IMR-90 (cell line): ENCODE measurements around the gene ARFIP2. TPM values are rescaled to one million over a fixed set of nuclear protein-coding genes. Genes with fewer than 3 reads are reported as not detected.

Experiments used
- ATAC-seq: fragments of 200-7000 bp; cut with Tn5 transposase; 2 replicates; pipeline ENCODE4 v1.9.1; 2020; ENCODE audit warnings: low read depth, mild to moderate bottlenecking, moderate library complexity
- BruUV-seq: library from RNA; stranded (reverse); fragments of 400-500 nt; replicated peaks from 2 replicates; lab custom pipeline; 2021; lab: Mats Ljungman, UMichigan
- CTCF ChIA-PET: fragments of 300-600 bp; formaldehyde crosslinking; extraction: SDS; loops from one replicate; lab custom pipeline; 2021; ENCODE audit warnings: antibody characterized with exemption; lab: Yijun Ruan, JAX
- POLR2A ChIA-PET: fragments of 300-600 bp; sonication (Branson Sonifier 250); formaldehyde crosslinking; loops from one replicate; lab custom pipeline; 2022; ENCODE audit warnings: antibody characterized with exemption; ENCODE audit not compliant: unreplicated experiment; lab: Charles Lee
- DNase-seq: peaks from one replicate; pipeline ENCODE4 v3.0.0; 2013
- H2AFZ ChIP-seq: replicated peaks from 2 replicates; pipeline ENCODE3; 2013; ENCODE audit warnings: low read length, mild to moderate bottlenecking; ENCODE audit not compliant: poor library complexity
- H2AK5ac ChIP-seq: 2 replicates; pipeline ENCODE4 v1.6.1; 2013; ENCODE audit warnings: low read depth, low read length, inconsistent platforms
- H2AK9ac ChIP-seq: replicated peaks from 2 replicates; pipeline ENCODE3; 2013; ENCODE audit warnings: mild to moderate bottlenecking, low read depth, low read length, moderate library complexity; ENCODE audit not compliant: poor library complexity
- H2BK120ac ChIP-seq: 2 replicates; pipeline ENCODE4 v1.6.1; 2013; ENCODE audit warnings: low read depth, low read length, inconsistent platforms
- H2BK15ac ChIP-seq: 3 replicates; pipeline ENCODE4 v1.6.1; 2013; ENCODE audit warnings: low read depth, low read length, inconsistent platforms
- H2BK20ac ChIP-seq: 2 replicates; pipeline ENCODE4 v1.6.1; 2013; ENCODE audit warnings: low read depth, mild to moderate bottlenecking, inconsistent platforms, low read length, moderate library complexity
- H2BK5ac ChIP-seq: 2 replicates; pipeline ENCODE4 v1.6.1; 2013; ENCODE audit warnings: mild to moderate bottlenecking, low read depth, low read length, inconsistent platforms; ENCODE audit not compliant: poor library complexity, severe bottlenecking
- H3K14ac ChIP-seq: replicated peaks from 2 replicates; pipeline ENCODE4 v1.6.1; 2013; ENCODE audit warnings: low read depth, low read length, inconsistent platforms
- H3K18ac ChIP-seq: 2 replicates; pipeline ENCODE4 v1.6.1; 2013; ENCODE audit warnings: low read depth, low read length, control low read depth
- H3K23ac ChIP-seq: 2 replicates; pipeline ENCODE4 v1.6.1; 2013; ENCODE audit warnings: low read depth, low read length, inconsistent platforms
- H3K27ac ChIP-seq: 2 replicates; pipeline ENCODE4 v1.5.1; 2013; ENCODE audit warnings: mild to moderate bottlenecking, control low read depth, low read length; ENCODE audit not compliant: insufficient read depth
- H3K27me3 ChIP-seq: 2 replicates; pipeline ENCODE4 v1.6.1; 2013; ENCODE audit warnings: low read length; ENCODE audit not compliant: control insufficient read depth, insufficient read depth
- H3K36me3 ChIP-seq: 2 replicates; pipeline ENCODE4 v1.6.1; 2013; ENCODE audit warnings: low read length, mixed read lengths; ENCODE audit not compliant: control insufficient read depth, insufficient read depth
- H3K4ac ChIP-seq: 2 replicates; pipeline ENCODE4 v1.6.1; 2013; ENCODE audit warnings: low read depth, low read length, inconsistent platforms
- H3K4me1 ChIP-seq: 2 replicates; pipeline ENCODE4 v1.6.1; 2013; ENCODE audit warnings: low read length, mixed read lengths; ENCODE audit not compliant: control insufficient read depth, insufficient read depth
- H3K4me2 ChIP-seq: 2 replicates; pipeline ENCODE4 v1.6.1; 2013; ENCODE audit warnings: low read depth, mild to moderate bottlenecking, control low read depth, low read length, moderate library complexity
- H3K4me3 ChIP-seq: 2 replicates; pipeline ENCODE4 v1.5.1; 2013; ENCODE audit warnings: low read depth, mild to moderate bottlenecking, control low read depth, low read length, moderate library complexity; ENCODE audit not compliant: insufficient read depth
- H3K56ac ChIP-seq: 2 replicates; pipeline ENCODE4 v1.6.1; 2013; ENCODE audit warnings: low read length, inconsistent platforms; ENCODE audit not compliant: insufficient read depth; ENCODE audit errors: extremely low read depth
- H3K79me1 ChIP-seq, 2 experiments: 2 replicates each; pipeline ENCODE4 v1.6.1; 2013; ENCODE audit warnings: low read length in 2 of 2, inconsistent platforms in 1 of 2, low read depth in 1 of 2
- H3K9ac ChIP-seq: 2 replicates; pipeline ENCODE4 v1.6.1; 2013; ENCODE audit warnings: low read depth, low read length, control low read depth
- H3K9me1 ChIP-seq: 2 replicates; pipeline ENCODE4 v1.6.1; 2013; ENCODE audit warnings: low read length, inconsistent platforms; ENCODE audit not compliant: insufficient read depth
- H3K9me3 ChIP-seq: 2 replicates; pipeline ENCODE4 v1.6.1; 2013; ENCODE audit warnings: low read length; ENCODE audit not compliant: control insufficient read depth, insufficient read depth
- H4K20me1 ChIP-seq: 2 replicates; pipeline ENCODE4 v1.6.1; 2013; ENCODE audit warnings: low read length, inconsistent platforms; ENCODE audit not compliant: insufficient read depth
- H4K5ac ChIP-seq: 2 replicates; pipeline ENCODE4 v1.6.1; 2013; ENCODE audit warnings: mild to moderate bottlenecking, low read depth, low read length, control low read depth
- H4K8ac ChIP-seq, 2 experiments: 2 replicates each; pipeline ENCODE4 v1.6.1; 2013; ENCODE audit warnings: low read depth in 2 of 2, low read length in 2 of 2, control low read depth in 1 of 2, inconsistent platforms in 1 of 2
- H4K91ac ChIP-seq: 2 replicates; pipeline ENCODE4 v1.6.1; 2013; ENCODE audit warnings: low read depth, low read length, inconsistent platforms; ENCODE audit not compliant: insufficient read depth
- MAFK ChIP-seq: IDR thresholded peaks from 2 replicates; pipeline ENCODE4 v1.6.1; 2012; ENCODE audit warnings: low read depth, low read length, improper control_type of control experiment
- SMC3 ChIP-seq: fragments of 150-350 bp; IDR thresholded peaks from 2 replicates; pipeline ENCODE4 v1.6.1; 2016; ENCODE audit warnings: low read depth, mild to moderate bottlenecking, antibody characterized with exemption, low read length, moderate library complexity
- WGBS, 2 experiments: methylation state at CpG; one replicate each; pipeline versions ENCODE4 v1.1.5 to v1.1.7; 2013; ENCODE audit warnings: missing lambda C conversion rate in 2 of 2; ENCODE audit not compliant: insufficient read length in 1 of 2; ENCODE audit errors: extremely low coverage in 2 of 2; 5-methylcytosine and 5-hydroxymethylcytosine counted together
- dilution Hi-C: fragments of 300-500 bp; cut with HindIII; formaldehyde crosslinking; loops from one replicate; pipeline ENCODE4 v1.14.3; 2018; ENCODE audit warnings: low sequenced_read_pairs; ENCODE audit not compliant: unreplicated experiment
- in situ Hi-C: fragments of 300-500 bp; cut with MboI; formaldehyde crosslinking; loops from 3 replicates; pipeline ENCODE4 v1.14.3; 2019; ENCODE audit warnings: low sequenced_read_pairs, inconsistent platforms, mixed read lengths
- intact Hi-C: fragments of 100-400 bp; cut with micrococcal nuclease; formaldehyde crosslinking; loops from 2 replicates; pipeline ENCODE4 v1.10.0; 2022
- polyA plus RNA-seq, 3 experiments: library from polyadenylated mRNA; depleted of rRNA; stranded (reverse); fragments of >200 nt; gene quantifications; 2 replicates each; pipeline ENCODE4 v1.2.3, GENCODE V29; 2012; ENCODE audit warnings: low replicate concordance in 1 of 3
- total RNA-seq: library from RNA; depleted of rRNA; stranded (reverse); fragments of >200 nt; gene quantifications from 2 replicates; pipeline ENCODE4 v1.2.3, GENCODE V29; 2012

Gene ARFIP2
- total and polyA plus RNA-seq, 2 of the 4 experiments (the other 2 are of a cell fraction), result 84.4 to 93.9 TPM

DNA sequence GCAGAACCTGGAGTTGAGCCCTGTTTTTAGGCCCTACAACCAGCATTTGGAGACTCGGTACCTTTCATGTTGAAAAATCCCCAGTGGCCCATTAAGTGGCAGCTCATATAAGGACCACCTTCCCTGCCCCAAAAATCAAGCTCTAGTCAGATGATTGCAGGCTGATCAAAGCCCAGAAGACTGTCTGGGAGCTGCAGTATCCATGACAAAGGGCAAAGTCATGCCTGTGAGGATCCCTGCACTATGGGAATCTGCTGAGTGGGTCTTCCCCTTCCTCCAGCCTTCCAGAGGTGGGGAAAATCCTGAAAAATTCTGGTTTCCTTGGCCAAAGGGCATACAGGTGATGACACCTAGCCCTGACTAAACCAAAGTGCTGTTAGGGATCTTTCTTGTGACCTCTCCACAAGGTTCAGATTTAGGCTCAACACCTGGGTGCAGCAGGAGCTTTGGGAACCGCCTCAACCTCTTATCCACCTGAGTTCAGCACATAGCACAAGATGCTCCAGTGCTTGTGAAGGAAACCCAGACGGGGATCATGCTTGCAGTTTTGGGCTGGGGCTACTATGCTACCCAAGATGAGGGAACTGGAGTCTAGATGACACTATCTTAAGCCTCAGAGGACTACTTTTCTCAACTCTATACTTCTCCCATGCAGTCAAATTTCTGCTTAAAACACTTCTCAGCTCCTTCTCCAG lies 6.2 kb downstream of the ARFIP2 start:
- Histone ChIP-seq H2AK5ac (peak overlapping the region; percentile 33; the same call in 1 of the 2 replicates), H3K27ac (peak overlapping the region; percentile 0; the same call in 1 of the 2 replicates), H2BK120ac (no peak overlapping the region), H3K9ac (peak overlapping the region; percentile 82; the same call in 1 of the 2 replicates), H3K27me3 (no peaks in the 10 kb centered on the region), H3K4ac (peak overlapping the region; percentile 68; the same call in 1 of the 2 replicates), H3K79me1 (peaks cover 25 to 69% of the 10 kb centered on the region in 2 experiments; a peak in 3 of 4 replicates), H3K23ac (peak overlapping the region; percentile 25), H2BK20ac (no peak overlapping the region), H2BK15ac (no peak overlapping the region), H2BK5ac (no peak overlapping the region), H3K36me3 (peaks cover 29% of the 10 kb centered on the region), H2AFZ (no peak overlapping the region), H3K56ac (peak overlapping the region; percentile 63; the same call in 1 of the 2 replicates), H3K4me2 (peak overlapping the region; percentile 92; the same call in 1 of the 2 replicates), H3K4me3 (no peak overlapping the region), H4K91ac (no peak overlapping the region), H3K14ac (no peak overlapping the region), H3K18ac (no peak overlapping the region), H4K5ac (peak overlapping the region; percentile 34), H3K9me3 (no peaks in the 10 kb centered on the region), H3K9me1 (peaks cover 11% of the 10 kb centered on the region), H4K20me1 (no peaks in the 10 kb centered on the region), H2AK9ac (peak overlapping the region; percentile 70), H4K8ac (peak overlapping the region; percentile 55 to 87), H3K4me1 (peaks cover 6% of the 10 kb centered on the region)
- ChIA-PET POLR2A (interaction anchor here (0.6 kb wide), 1 partner anchor 282 kb away, joined by 3 read pairs; no protein-coding TSS in a partner anchor), CTCF (interaction anchor here (0.6 to 0.8 kb wide), 2 partner anchors 96 to 220 kb away, joined by 4 read pairs; no protein-coding TSS in a partner anchor)
- in situ Hi-C loops (no loop called here), intact Hi-C loops (loop anchor here (1.0 kb wide), 1 partner anchor 137 kb away; the partner anchor contains the start of gene TAF10), dilution Hi-C loops (no loop called here)
- DNase-seq (peak; percentile 6), ATAC-seq (no peak)
- TF ChIP-seq MAFK, result peak; percentile 4; the same call in 1 of the 2 replicates
- no peak for TF ChIP-seq SMC3
- WGBS, 2 experiments, result 83% methylated on average over 1 of the region's 3 CpGs; no CpG with 5 or more reads in 1 of the 2 experiments
- no TSS peak for BruUV-seq
